Adrenal gland (tissue), 5 donors: ENCODE data around the gene RNF167.

Source experiments
- CTCF ChIP-seq, 6 experiments: fragments of 450-650 bp in 4 of 6; fragments of 200-600 bp in 2 of 6; sonication (generic) in 1 of 6; IDR thresholded peaks; 1 replicate in 5 of 6; 2 replicates in 1 of 6; pipeline versions ENCODE4 v1.5.1 to v1.8.0; 2016 to 2021; ENCODE audit warnings: antibody characterized with exemption in 6 of 6, mild to moderate bottlenecking in 2 of 6, moderate library complexity in 1 of 6
- POLR2A ChIP-seq, 2 donors: fragments of 450-650 bp; IDR thresholded peaks; one replicate each; pipeline ENCODE4 v1.6.1; 2017; ENCODE audit warnings: antibody characterized with exemption in 2 of 2, mild to moderate bottlenecking in 2 of 2, moderate library complexity in 1 of 2
- donor health status: DM: no; HTN: no; CAD: no.

GRCh38 chr17:4950075-4950745, 10.1 kb downstream of the RNF167 start:
- TF ChIP-seq CTCF (IDR thresholded peaks at IDR 0.05) (no peak), POLR2A (IDR thresholded peaks at IDR 0.05) (peak; percentile 22 to 39)
